HepG2 (cell line): ENCODE measurements around the gene ARAP3. TPM values are rescaled to one million over a fixed set of nuclear protein-coding genes. Genes with fewer than 3 reads are reported as not detected.

ENCODE experiments used
- EZH2 ChIP-seq: conservative IDR thresholded peaks from 2 replicates; pipeline ENCODE4 v1.6.1; 2012; ENCODE audit warnings: mild to moderate bottlenecking, low read depth, low read length, moderate library complexity
- GABPB1 ChIP-seq: IDR thresholded peaks from 2 replicates; pipeline ENCODE4 v1.6.1; 2016; ENCODE audit warnings: mild to moderate bottlenecking, missing genetic modification reagents, moderate library complexity, missing compliant biosample characterization
- KDM5B ChIP-seq: sonication (generic); formaldehyde crosslinking; IDR thresholded peaks from 2 replicates; pipeline ENCODE4 v1.4.0; 2020; ENCODE audit warnings: missing genetic modification reagents, mild to moderate bottlenecking, borderline replicate concordance
- NONO ChIP-seq, 2 experiments: fragments of 450-650 bp in 1 of 2; sonication (generic) in 1 of 2; formaldehyde crosslinking in 1 of 2; IDR thresholded peaks in 1 of 2; conservative IDR thresholded peaks in 1 of 2; 2 replicates each; pipeline versions ENCODE4 v1.6.1 to v1.8.0; 2017 to 2022; ENCODE audit warnings: mild to moderate bottlenecking in 1 of 2, missing genetic modification reagents in 1 of 2, moderate library complexity in 1 of 2
- PPARG ChIP-seq: conservative IDR thresholded peaks from 2 replicates; pipeline ENCODE4 v1.6.1; 2016; ENCODE audit warnings: missing biosample characterization, missing genetic modification reagents
- PRPF4 ChIP-seq: fragments of 200-400 bp; formaldehyde crosslinking; IDR thresholded peaks from 2 replicates; pipeline ENCODE4 v1.6.1; 2016; ENCODE audit warnings: low read length, low read depth; ENCODE audit not compliant: poor library complexity, severe bottlenecking
- SIN3A ChIP-seq: IDR thresholded peaks from 2 replicates; pipeline ENCODE4 v1.6.1; 2011; ENCODE audit warnings: low read depth, mild to moderate bottlenecking, control low read depth, low read length, borderline replicate concordance
- SIX4 ChIP-seq: sonication (generic); formaldehyde crosslinking; IDR thresholded peaks from 2 replicates; pipeline ENCODE4 v1.4.0; 2020; ENCODE audit warnings: missing genetic modification reagents
- ZNF451 ChIP-seq: sonication (generic); formaldehyde crosslinking; IDR thresholded peaks from 2 replicates; pipeline ENCODE4 v1.5.0; 2020; ENCODE audit warnings: mild to moderate bottlenecking, missing genetic modification reagents
- ZNF562 ChIP-seq: sonication (generic); formaldehyde crosslinking; IDR thresholded peaks from 2 replicates; pipeline ENCODE4 v1.8.0; 2022; ENCODE audit warnings: missing genetic modification reagents, borderline replicate concordance
- ZNF615 ChIP-seq: sonication (generic); formaldehyde crosslinking; IDR thresholded peaks from 2 replicates; pipeline ENCODE4 v1.5.0; 2020; ENCODE audit warnings: mild to moderate bottlenecking, missing genetic modification reagents, borderline replicate concordance
- ZNF644 ChIP-seq: IDR thresholded peaks from 2 replicates; pipeline ENCODE4 v1.6.1; 2016; ENCODE audit warnings: low read depth
- ZNF790 ChIP-seq: sonication (generic); formaldehyde crosslinking; IDR thresholded peaks from 2 replicates; pipeline ENCODE4 v1.8.0; 2022; ENCODE audit warnings: missing genetic modification reagents, mild to moderate bottlenecking, borderline replicate concordance
- ZNF883 ChIP-seq: sonication (generic); formaldehyde crosslinking; IDR thresholded peaks from 2 replicates; pipeline ENCODE4 v1.5.1; 2020; ENCODE audit warnings: mild to moderate bottlenecking, missing genetic modification reagents; ENCODE audit errors: not compliant biosample characterization
- polyA plus RNA-seq, 8 experiments: library from polyadenylated mRNA; depleted of rRNA in 3 of 8; stranded (reverse) in 7 of 8; unstranded in 1 of 8; fragments of >200 nt; fragmentation: Illumina TruSeq in 4 of 8; extraction: Trizol in 4 of 8; gene quantifications; 2 replicates each; pipeline versions ENCODE4 v1.2.1 to v1.2.3, GENCODE V29; 2011 to 2016; ENCODE audit warnings: low read depth in 4 of 8, missing spikeins in 1 of 8, mixed read lengths in 1 of 8; ENCODE audit not compliant: insufficient read depth in 1 of 8
- total RNA-seq, 5 experiments: library from RNA; depleted of rRNA; stranded (reverse); fragments of >200 nt; fragmentation: Illumina TruSeq; extraction: Trizol; gene quantifications; 2 replicates each; pipeline ENCODE4 v1.2.3, GENCODE V29; 2016; ENCODE audit warnings: low read depth in 1 of 5
- TF ChIP-seq, protein P1 (sequence below): sonication (generic); formaldehyde crosslinking; IDR thresholded peaks from 2 replicates; pipeline ENCODE4 v1.4.0; 2020; ENCODE audit warnings: mild to moderate bottlenecking, missing genetic modification reagents
- TF ChIP-seq, protein P2 (sequence below): sonication (generic); formaldehyde crosslinking; IDR thresholded peaks from 2 replicates; pipeline ENCODE4 v1.8.1; 2023; ENCODE audit warnings: mild to moderate bottlenecking, missing genetic modification reagents
- TF ChIP-seq, protein P3 (sequence below): sonication (generic); formaldehyde crosslinking; IDR thresholded peaks from 2 replicates; pipeline ENCODE4 v1.8.0; 2022; ENCODE audit warnings: missing genetic modification reagents, mild to moderate bottlenecking, moderate library complexity, borderline replicate concordance

The ARAP3 gene
- total and polyA plus RNA-seq, 2 of the 13 experiments (the other 11 are each of a cell fraction or from before 2014, with no cell fraction given): 0.25 TPM; not detected in 1

DNA sequence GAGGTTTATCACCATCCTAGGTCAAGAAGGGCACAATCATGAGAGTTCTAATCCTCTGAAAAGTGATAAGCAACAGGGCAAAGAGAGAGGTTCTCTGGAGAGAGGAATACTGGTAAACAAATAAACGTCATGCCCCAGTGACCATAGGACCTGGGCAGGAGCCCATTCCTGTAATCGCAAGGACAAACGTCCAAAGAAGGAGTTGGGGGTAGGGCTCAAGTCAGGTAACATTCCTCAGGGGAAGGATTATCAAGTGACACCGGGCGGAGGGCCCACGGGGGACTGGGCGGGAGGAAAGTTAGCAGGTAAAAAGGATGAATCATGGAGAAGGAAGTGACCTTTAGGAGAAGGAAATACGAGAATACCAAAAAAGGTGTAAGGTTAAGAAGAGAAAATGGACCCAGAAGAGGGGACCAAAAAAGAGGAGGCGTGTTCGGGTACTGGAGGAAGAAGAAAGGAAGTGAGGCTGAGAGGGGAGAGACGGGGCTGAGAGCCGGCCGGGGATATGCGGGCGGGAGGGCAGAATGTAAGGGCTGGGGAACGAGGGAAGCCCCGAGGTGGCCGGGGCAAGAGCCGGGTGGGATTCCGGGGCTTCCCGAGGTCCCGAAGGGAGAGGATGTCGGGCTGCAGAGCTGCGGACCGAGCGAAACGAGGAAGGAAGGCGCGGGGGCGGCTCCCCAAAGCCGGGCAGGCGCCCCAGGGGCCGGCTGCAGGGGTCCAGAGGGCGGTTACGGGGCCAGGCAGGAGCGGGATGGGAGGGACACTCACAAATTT, 63.8 kb downstream of the ARAP3 start (continued):
- TF ChIP-seq, protein P1, sequence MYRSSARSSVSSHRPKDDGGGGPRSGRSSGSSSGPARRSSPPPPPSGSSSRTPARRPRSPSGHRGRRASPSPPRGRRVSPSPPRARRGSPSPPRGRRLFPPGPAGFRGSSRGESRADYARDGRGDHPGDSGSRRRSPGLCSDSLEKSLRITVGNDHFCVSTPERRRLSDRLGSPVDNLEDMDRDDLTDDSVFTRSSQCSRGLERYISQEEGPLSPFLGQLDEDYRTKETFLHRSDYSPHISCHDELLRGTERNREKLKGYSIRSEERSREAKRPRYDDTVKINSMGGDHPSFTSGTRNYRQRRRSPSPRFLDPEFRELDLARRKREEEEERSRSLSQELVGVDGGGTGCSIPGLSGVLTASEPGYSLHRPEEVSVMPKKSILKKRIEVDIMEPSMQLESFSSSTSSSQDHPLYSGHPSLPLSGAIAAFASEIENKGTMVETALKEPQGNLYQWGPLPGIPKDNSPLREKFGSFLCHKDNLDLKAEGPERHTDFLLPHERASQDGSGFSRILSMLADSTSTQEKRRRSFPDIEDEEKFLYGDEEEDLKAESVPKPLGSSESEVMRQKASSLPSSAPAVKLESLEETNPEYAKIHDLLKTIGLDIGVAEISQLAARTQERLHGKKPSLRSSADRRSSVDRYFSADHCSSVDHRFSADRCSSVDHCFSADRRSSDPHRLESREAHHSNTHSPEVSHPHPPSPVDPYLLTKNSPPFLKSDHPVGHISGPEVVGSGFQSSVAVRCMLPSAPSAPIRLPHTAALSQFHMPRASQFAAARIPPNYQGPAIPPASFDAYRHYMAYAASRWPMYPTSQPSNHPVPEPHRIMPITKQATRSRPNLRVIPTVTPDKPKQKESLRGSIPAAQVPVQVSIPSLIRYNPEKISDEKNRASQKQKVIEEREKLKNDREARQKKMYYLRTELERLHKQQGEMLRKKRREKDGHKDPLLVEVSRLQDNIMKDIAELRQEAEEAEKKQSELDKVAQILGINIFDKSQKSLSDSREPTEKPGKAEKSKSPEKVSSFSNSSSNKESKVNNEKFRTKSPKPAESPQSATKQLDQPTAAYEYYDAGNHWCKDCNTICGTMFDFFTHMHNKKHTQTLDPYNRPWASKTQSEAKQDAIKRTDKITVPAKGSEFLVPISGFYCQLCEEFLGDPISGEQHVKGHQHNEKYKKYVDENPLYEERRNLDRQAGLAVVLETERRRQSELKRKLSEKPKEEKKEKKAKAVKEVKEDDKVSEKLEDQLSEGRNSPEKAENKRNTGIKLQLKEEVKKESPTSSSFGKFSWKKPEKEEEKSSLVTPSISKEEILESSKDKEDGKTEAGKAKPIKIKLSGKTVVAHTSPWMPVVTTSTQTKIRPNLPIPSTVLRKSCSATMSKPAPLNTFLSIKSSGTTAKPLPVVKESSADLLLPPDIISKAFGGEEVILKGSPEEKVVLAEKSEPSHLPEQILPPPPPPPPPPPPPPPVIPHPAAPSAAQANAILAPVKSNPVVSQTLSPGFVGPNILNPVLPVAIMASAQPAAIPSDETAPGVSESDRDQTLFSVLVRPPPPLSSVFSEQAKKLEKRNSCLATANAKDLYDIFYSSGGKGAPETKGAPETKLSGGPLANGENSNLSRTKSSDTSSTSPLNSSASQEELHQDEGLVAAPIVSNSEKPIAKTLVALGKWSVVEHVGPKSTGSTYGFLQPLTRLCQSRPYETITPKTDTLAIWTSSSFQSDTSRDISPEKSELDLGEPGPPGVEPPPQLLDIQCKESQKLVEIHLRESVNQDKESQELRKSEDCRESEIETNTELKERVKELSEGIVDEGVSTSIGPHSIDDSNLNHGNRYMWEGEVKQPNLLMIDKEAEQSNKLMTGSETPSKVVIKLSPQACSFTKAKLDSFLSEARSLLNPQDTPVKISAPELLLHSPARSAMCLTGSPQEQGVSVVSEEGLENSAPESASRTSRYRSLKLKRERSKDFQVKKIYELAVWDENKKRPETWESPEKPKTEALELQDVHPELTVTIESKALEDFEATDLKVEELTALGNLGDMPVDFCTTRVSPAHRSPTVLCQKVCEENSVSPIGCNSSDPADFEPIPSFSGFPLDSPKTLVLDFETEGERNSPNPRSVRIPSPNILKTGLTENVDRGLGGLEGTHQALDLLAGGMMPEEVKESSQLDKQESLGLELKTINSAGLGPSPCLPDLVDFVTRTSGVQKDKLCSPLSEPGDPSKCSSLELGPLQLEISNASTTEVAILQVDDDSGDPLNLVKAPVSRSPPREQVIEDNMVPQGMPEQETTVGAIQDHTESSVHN (CRISPR knock-in tag): no peak
- TF ChIP-seq, protein P2, sequence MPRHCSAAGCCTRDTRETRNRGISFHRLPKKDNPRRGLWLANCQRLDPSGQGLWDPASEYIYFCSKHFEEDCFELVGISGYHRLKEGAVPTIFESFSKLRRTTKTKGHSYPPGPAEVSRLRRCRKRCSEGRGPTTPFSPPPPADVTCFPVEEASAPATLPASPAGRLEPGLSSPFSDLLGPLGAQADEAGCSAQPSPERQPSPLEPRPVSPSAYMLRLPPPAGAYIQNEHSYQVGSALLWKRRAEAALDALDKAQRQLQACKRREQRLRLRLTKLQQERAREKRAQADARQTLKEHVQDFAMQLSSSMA (CRISPR knock-in tag): no peak
- TF ChIP-seq ZNF883: no peak
- no peak for TF ChIP-seq ZNF790 (CRISPR knock-in tag)
- no peak for TF ChIP-seq EZH2
- TF ChIP-seq ZNF562 (CRISPR knock-in tag): no peak
- TF ChIP-seq, protein P3, sequence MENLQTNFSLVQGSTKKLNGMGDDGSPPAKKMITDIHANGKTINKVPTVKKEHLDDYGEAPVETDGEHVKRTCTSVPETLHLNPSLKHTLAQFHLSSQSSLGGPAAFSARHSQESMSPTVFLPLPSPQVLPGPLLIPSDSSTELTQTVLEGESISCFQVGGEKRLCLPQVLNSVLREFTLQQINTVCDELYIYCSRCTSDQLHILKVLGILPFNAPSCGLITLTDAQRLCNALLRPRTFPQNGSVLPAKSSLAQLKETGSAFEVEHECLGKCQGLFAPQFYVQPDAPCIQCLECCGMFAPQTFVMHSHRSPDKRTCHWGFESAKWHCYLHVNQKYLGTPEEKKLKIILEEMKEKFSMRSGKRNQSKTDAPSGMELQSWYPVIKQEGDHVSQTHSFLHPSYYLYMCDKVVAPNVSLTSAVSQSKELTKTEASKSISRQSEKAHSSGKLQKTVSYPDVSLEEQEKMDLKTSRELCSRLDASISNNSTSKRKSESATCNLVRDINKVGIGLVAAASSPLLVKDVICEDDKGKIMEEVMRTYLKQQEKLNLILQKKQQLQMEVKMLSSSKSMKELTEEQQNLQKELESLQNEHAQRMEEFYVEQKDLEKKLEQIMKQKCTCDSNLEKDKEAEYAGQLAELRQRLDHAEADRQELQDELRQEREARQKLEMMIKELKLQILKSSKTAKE: no peak
- no peak for TF ChIP-seq KDM5B (CRISPR knock-in tag)
- TF ChIP-seq NONO (IDR thresholded peaks at IDR 0.05): no peak
- no peak; the same call in 1 of the 2 replicates for TF ChIP-seq NONO (CRISPR knock-in tag; conservative IDR thresholded peaks at IDR 0.05)
- TF ChIP-seq ZNF615 (CRISPR knock-in tag): no peak
- no peak for TF ChIP-seq SIX4
- TF ChIP-seq ZNF644 (CRISPR knock-in tag): no peak
- TF ChIP-seq ZNF451 (CRISPR knock-in tag): no peak
- peak; percentile 43; the same call in 1 of the 2 replicates for TF ChIP-seq GABPB1 (CRISPR knock-in tag)
- no peak for TF ChIP-seq PRPF4
- TF ChIP-seq PPARG (CRISPR knock-in tag): no peak
- no peak for TF ChIP-seq SIN3A
